GM19328 (cell line): Measurements from ENCODE around the gene OTOGL.
"Not testable (repeated sequence)": the region's sequence is repeated elsewhere in the genome, so short reads cannot be mapped to it uniquely, and the experiment has no call there.

ENCODE experiments used
- ATAC-seq: cut with Tn5 transposase; IDR thresholded peaks from one replicate; pipeline ENCODE4 v1.9.1; 2021; ENCODE audit warnings: mild to moderate bottlenecking, moderate library complexity; ENCODE audit not compliant: unreplicated experiment

OTOGL gene

DNA sequence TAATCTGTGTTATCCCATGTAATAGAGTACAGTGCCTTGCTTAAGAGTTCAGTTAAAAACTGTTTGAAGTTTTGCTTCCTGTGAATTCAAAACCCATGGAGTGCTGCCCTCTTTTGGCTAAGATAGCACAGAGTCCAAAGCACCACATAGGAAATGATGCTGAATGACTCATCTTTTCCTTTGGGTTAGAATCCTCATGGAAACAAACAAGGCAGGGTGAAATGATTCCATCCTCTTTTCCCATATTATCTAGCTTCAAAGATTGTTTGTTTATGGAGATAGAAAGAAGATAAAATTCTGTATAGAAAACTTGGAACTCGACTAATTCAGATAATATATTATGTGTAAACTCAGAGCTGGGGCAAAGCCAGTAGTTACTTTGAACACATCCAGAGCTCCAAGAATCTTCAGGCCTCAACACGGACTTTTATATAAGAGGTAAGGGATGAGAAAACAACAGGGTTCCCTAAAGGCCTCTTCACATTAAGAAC lies 87.4 kb downstream of the OTOGL start:
- peak; percentile 59 for ATAC-seq

DNA sequence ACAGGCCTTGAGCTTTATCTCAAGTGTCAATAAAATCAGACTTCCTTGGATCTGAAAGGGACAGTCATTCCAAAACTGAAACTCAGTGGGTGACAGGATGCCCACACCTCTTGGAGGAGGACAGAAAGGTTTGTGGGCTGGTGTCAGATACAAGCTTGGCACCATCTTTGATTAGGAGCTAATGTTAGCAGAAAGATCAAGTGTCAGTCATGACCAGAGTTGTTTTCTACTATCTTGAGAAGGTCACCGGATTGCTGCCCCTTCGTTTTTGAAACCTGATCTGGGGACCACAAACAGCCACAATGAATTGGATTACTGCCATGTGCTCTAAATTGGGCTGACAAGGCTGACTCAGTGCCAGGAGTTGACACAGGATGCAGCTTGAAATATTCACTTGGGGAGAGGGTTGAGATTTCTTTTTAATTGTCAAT lies 88.3 kb downstream of the OTOGL start:
- ATAC-seq = no peak

DNA sequence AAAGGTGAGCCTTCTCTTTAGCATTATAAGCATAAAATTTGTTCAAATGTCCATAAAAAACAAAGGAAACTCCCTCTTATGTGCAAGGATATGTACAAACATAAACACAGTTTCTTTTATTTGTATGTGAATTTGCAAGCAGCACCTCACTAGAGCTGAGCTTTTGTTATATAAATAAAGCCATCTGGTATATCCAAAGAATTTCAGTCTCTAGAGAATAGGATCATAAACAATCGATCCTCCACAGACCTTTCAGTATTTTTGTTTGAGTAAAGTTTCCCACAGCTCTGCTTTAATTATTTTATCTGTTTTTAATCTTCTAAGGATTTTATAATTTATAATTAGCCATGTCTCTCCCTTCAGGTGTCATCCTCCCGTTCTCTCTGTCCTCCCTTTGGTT lies 89.2 kb downstream of the OTOGL start:
- no peak for ATAC-seq

DNA sequence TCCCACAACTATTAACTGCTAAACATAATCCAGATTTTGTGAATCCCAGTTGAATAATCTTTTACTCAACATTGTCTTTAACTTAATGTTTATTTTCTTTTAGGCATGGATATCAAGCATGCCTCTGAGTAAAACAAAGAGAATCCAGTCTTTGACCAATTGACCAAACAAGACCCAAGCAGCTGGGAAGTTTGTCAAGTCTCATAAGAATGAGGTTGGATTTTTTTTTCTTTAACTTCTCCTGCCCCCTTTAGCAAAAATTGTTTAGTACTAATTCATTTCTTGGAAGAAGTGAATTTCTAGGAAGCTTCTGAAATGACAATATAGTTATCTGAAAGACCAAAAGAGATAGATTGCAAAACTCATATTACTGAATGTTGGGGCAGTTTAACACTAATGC lies 89.9 kb downstream of the OTOGL start:
- ATAC-seq = no peak

DNA sequence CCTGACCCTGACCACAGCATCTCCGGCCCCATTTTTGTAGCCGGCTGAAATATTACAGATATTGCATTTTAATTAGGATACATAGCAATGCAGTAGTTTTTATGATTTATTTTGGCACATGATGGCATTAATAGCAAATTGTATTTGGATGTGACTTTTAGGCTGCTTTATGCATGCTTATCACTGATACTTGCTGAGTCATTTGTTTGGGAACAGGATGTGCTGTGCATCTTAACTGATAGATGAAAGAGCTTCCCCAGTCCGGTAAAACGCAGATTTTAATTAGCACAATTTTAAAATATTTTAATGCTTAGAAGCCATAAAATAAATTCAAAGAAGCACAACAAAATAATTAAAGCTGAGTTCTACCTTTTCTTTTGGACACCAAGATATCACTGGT lies 90.7 kb downstream of the OTOGL start:
- no peak for ATAC-seq

DNA sequence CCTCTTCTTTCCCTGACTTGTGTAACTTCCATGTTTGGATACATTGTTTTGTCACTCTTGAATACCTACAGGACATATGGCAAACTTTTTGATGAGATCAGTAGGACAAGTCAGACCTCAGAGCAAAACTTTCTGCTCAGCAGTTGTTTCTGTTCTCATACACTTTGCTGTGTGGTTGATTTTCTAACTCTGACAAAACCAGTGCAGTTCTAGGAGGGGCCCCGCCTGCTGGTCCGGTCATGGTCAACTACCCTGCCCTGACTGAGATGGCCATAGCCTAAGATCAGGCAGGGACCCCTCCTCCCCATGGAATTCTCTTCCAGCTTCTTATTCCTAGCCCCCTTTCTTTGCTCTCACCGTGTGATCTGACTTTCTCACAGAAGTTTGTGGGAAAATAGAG lies 92.8 kb downstream of the OTOGL start:
- no peak for ATAC-seq

DNA sequence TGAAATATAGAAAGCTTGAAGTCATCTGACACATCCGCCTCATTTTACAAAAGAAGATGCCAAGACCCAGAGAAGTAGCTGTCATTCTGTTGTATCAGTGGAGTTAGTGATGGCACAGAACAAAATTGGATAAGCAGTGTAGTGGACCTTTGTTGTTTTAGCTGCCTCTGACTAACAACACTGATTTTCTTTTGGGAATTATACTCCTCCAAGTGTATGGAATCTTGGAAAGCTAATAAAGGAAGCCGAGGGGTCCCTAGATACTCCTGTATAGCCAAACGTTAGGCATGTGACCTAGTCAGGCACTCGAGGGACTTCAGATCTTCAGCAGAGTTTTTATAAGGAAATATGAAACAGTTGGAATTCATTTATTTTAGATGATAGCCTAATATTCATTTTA lies 94.5 kb downstream of the OTOGL start:
- ATAC-seq = no peak

DNA sequence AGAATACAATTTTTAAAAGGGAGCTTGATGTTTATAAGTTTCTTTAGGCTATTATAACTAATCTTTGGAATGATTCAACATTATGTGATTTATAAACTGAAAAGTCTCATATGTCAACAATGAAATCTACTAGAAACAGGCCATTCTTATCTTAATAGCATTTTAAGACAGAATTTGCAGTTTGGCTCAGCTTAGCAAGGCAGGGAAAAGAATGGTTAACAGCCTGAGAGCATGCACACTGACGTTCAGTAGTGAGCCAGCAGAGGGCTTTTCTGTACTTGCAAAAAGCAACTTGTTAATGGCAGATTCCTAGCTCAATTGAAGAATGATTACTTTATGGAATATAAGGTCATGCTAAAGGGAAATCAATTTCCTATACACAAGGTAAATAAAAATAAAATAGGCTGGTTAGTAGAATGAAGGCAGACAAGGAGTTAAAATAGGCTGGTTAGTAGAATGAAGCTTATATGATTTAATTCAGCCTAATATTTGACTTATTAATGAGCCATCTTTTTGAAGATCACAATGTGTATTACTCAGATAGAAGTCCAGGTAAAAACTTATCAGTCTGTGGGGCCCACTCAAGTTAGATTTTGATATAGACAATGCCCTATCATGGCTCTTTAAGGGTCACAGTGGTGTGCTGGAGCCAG lies 95.9 kb downstream of the OTOGL start:
- ATAC-seq = peak; percentile 51

DNA sequence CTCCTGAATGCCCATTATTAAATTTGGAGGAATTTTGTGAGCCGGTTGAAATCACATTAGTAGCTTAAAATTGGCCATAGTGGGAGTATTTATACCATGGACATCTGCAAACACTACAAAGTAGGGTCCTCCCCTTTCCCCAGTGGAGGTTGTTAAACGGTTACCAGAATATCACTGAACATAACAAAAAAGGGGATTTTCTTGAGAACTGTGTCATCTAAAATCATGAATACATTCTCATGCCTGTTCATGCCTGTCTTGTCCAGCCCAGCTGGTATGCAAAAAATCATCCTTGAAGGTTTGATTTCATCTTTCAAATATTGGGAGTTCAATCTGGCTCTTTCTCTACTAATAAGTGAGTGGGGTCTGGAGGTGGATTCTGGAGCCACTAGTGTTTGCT lies 96.4 kb downstream of the OTOGL start:
- no peak for ATAC-seq

DNA sequence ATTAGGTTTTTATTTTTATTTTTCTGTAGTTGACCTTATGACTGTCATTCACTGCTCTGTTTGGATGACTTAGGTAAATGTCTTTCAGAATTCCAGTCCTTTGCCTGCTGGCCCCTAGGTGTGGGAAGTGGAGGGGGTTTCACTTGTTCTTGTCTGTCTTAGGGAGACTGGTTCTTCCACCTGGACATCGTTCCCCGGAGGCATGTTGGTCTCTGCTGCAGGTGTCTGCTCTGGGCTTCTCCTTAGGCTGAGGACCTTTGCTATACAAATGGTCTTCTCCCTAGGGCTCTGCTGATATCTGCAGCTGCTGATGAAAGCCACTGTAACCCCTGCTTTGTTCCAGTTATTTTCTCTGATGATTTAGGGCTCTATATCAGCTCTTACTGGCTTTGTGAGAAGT lies 97.1 kb downstream of the OTOGL start:
- no peak for ATAC-seq

DNA sequence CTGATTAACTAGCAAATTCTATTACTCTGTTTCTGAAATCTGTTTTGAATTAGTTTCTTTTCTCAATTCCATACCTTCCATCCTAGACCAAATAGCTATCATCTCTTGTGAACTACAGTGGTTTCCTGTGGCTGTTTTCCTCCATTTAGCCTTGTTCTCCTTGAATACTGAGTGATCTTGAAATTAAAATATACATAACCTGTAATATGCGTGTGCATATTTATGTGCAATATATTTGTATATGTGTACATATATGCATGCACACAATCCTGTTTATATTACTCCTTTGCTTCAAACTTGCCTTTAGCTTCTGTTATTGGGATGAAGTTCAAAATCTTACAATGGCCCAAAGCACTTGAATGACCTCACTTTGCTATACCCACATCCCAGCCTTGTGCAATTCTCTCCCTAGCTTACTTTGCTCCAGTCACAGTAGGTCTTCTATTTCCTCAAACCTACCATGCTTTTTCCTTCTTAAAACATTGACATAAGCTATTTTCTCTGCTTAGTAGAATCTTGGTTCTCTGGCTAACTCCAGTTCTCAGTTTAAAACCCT lies 99.5 kb downstream of the OTOGL start:
- ATAC-seq = no peak

DNA sequence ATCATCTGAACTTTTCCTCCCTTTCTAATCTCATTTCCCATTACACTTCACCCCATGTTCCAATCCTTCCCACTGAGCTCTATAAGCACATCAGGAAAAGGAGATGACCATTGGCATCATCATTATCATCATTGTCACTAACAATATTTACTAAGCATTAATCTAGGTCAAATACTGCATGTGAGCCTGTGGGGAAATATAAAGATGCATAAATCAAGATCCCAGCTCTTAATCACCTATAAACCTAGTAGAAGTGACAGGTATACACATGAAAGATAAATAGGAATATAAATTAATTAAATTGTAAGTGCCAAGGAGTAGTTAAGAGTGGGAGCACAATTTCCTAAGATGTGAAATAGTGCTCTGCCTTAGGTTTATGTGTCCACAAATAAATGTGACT lies 100.6 kb downstream of the OTOGL start:
- no peak for ATAC-seq

DNA sequence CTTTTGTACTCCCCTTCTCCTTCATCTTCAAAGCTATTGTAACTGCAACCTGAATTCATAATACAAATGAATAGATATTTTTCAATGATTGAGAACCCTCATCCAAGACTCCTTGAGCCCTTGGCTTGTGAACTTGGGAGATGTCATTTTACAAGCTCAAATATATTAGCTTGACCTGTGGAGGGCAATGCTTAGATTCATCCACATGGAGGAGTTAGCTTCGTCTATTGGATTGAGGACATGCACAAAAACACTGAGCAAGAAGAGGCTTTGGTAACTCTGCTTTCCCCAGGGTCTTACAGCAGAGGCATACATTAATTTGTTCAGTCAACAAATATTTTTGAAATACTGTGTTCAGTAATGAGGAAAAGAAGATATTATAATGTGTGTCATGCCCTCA lies 101.1 kb downstream of the OTOGL start:
- ATAC-seq = no peak

DNA sequence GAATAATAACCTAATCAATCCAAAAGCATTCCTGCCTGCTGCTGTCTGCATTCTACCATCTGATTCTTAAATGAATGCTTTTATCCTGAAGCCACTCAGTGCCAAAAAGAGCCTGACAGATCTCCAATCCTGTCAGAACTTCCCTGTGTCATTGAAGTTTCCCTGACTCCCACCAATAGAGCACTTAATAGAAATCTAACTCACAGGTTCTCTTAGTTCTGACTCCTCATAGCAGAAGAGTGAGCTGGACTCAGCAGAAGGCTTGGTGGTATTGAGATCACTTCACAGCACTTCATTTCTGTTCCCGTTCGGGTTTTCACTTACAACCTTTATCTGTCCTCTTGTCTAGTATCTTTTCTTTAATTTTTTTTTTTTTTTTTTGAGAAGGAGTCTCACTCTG lies 102.6 kb downstream of the OTOGL start:
- no peak for ATAC-seq

DNA sequence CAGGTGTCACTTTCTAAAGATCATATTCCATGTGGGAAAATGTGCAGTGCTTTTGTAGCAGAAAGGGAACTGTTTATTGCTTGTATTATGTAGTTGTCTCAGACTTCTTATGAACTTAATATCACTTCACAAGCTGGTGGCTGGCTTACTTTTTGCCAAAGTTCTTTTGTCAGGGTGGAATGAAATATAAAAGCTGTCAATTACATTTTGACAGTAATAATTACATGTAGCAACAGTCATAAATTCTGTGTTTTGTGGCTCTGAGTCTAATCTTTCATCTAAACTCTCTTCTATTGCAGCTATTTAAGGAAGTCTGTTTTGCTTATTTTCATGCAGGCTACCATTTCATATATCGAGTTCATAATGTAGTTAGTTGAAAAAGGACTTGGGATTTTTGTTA lies 106.6 kb downstream of the OTOGL start:
- ATAC-seq = no peak

DNA sequence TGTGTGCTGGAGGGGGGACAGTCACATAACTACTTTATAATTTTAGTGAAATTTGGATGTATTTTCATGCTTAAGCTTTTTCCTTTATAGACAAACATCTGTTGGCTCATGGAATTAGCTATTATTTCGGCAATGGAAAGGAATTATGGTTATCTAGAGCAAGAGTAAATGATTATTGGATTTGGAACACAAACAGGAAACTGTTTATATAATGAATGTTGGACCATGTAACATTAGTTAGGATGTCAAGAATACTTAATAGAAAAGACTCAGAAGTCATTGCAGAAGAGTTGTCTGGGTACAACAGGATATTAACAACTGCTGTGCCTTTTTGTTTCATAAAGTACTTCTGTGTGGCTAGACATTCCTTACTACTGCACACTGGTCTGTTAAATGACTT lies 108.7 kb downstream of the OTOGL start:
- ATAC-seq = no peak

DNA sequence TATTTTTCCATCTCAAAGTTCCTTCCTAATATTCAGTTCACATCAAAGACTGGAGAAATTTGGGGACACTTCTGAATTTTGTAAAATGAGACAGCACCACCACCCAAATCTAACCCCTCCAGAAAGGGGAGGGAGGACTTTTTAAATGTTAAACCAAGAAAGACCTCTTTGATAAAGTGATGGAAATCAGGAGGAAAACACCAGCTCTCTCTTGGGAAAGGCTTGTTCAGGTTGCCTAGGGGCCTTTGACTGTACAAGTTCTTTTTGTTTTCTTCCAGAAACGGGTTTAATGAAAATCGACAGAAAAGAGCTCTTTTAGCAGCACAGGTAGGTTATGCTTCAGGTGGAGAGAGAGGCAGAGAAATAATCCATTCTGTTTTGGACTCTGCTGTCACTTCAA lies 112.3 kb downstream of the OTOGL start:
- no peak for ATAC-seq

DNA sequence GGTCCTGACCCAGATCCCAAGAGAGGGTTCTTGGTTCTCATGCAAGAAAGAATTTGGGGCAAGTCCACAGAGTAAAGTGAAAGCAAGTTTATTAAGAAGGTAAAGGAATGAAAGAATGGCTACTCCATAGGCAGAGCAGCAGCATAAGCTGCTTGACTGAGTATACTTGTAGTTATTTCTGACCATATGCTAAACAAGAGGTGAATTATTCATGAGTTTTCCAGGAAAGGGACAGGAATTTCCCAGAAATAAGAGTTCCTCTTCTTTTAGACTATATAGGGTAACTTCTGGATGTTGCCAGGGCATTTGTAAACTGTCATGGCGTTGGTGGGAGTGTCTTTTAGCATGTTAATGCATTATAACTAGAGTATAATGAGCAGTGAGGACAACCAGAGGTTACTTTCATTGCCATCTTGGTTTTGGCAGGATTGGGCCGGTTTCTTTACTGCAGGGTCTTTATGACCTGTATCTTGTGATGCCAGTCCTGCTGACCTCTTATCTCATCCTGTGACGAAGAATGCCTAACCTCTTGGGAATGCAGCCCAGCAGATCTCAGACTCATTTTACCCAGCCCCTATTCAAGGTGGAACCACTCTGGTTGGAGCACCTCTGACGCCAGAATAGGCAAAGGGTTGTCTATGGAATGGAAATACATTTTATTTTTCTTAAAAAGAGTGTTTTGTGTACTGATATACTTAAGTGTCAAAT lies 113.8 kb downstream of the OTOGL start:
- ATAC-seq = no peak

DNA sequence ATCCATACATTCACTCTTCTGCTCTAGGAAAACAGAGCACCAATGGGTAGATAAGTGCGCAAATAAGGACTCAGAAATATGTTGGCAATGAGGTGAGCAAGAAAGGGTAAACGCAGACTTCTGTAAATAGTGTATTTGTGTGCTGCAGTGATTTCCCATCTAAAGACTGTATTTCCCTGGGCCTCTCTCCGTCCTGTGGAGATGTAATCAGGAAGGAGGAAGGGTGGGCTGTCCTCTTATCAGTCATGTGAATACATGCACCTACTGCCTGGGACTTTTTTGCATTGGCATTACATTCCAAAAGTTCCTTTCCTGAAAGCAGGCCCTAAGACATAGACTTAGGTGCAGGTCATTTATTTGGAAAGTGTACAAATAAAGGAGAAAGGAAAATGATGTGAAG lies 114.5 kb downstream of the OTOGL start:
- ATAC-seq = no peak

DNA sequence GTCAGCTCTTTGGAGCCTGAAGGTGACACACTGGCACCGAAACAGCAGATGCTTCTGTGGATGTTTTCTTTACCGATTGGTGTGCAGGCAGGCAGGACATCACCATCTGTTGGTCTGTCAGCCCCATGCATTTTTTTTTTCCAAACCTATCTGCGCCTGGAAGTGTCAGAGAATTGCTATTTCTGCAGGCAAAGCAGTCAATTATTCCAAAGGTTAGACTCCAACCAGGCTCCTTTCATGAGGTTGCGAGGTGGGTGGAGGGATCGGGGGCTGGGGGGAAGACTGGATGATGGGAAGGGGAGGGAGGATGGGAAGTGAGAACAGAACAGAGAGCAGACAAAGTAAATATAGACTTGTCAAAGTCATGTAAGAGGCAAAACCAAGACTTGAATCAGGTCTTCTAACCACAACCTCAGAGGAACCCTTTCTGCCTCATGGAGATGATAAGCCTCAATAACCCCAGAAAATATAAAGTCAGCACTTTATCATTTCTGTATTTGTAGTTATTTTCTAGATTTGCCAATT lies 117.7 kb downstream of the OTOGL start:
- ATAC-seq = no peak

DNA sequence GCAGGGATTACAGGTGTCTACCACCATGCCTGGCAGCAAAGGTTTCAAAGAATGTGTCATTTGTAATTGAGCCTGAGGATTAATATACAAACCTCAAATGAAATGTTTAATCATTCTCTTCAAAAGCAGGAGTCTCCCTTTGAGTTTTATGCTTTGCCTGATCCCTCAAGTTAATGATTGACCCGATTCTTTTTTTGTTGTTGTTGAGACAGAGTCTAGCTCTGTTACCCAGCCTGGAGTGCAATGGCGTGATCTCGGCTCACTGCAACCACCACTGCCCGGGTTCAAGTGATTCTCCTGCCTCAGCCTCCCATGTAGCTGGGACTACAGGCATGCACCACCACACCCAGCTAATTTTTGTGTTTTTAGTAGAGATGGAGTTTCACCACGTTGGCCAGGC lies 119.6 kb downstream of the OTOGL start:
- ATAC-seq = not testable (repeated sequence)

DNA sequence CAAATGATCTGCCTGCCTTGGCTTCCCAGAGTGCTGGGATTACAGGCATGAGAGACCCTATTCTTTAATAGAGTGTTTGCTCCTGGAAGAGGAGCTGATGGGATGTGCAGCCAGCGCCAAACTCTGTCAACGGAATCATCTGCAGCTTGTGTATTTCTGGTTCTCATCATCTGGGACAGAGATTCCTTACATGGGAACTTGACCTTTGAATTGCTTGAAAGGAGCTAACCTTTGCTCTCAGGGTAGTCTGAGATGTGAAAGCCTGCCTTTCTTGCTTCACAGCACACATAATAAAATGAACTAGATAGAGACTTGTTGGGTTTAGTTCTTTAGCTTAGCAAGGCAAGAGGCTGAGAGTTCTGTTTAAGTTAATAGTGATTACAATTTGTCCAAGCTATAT lies 120.0 kb downstream of the OTOGL start:
- ATAC-seq = no peak
